Pancreas (tissue), 10 donors: Measurements from ENCODE around the gene HDAC10. TPM values are rescaled to one million over a fixed set of nuclear protein-coding genes. Genes with fewer than 3 reads are reported as not detected.

ENCODE experiments used
- ATAC-seq, 4 donors: fragments of 200-7000 bp; cut with Tn5 transposase; one replicate each; pipeline versions ENCODE4 v1.8.0 to v1.9.1; 2020; ENCODE audit warnings: mild to moderate bottlenecking in 4 of 4, moderate library complexity in 4 of 4
- DNase-seq, 6 donors: peaks; one replicate each; pipeline ENCODE4 v3.0.0-alpha.2; 2020
- FAIRE-seq: peaks from 2 replicates; lab custom pipeline; 2012; peaks lifted over from hg19 to GRCh38; lab: Jason Lieb, UNC
- H3K27ac ChIP-seq, 4 donors: fragments of 200-600 bp; sonication (generic); 1 replicate in 3 of 4; 2 replicates in 1 of 4; pipeline versions ENCODE4 v1.5.0 to v1.8.0; 2020
- H3K27me3 ChIP-seq, 4 donors: fragments of 200-600 bp; one replicate each; pipeline ENCODE4 v1.8.0; 2021
- H3K36me3 ChIP-seq, 3 donors: fragments of 200-600 bp; sonication (generic) in 1 of 3; one replicate each; pipeline versions ENCODE4 v1.5.0 to v1.8.0; 2020 to 2021
- H3K4me1 ChIP-seq, 3 donors: fragments of 200-600 bp; one replicate each; pipeline ENCODE4 v1.8.0; 2021
- H3K4me3 ChIP-seq, 4 donors: fragments of 200-600 bp; sonication (generic) in 2 of 4; one replicate each; pipeline versions ENCODE4 v1.5.0 to v1.8.0; 2020 to 2021
- H3K9me3 ChIP-seq, 4 donors: fragments of 200-600 bp; one replicate each; pipeline ENCODE4 v1.8.0; 2021
- CTCF ChIP-seq, 4 donors: fragments of 200-600 bp; sonication (generic) in 3 of 4; IDR thresholded peaks; one replicate each; pipeline versions ENCODE4 v1.5.0 to v1.8.0; 2021; ENCODE audit warnings: antibody characterized with exemption in 4 of 4
- WGBS, 2 donors: extraction: QIAGEN DNeasy Blood & Tissue Kit; methylation state at CpG; one replicate each; pipeline ENCODE4 v1.1.7; 2013; 5-methylcytosine and 5-hydroxymethylcytosine counted together
- intact Hi-C, 3 donors: fragments of 100-400 bp; cut with DNase I; formaldehyde crosslinking; loops; one replicate each; pipeline versions ENCODE4 v1.11.1 to v1.14.2; 2022
- polyA plus RNA-seq, 2 donors: library from polyadenylated mRNA; stranded (reverse); fragments of 200-250 nt; gene quantifications; one replicate each; pipeline ENCODE4 v1.2.3, GENCODE V29; 2013
- total RNA-seq, 6 donors: library from RNA; stranded (reverse); fragmentation: NEBNext Ultra II Directional in 4 of 6; extraction: Animal tissue kit (Norgen Biotek cat#: 25700) in 4 of 6; gene quantifications; one replicate each; pipeline versions ENCODE4 v1.2.1 to v1.2.4, GENCODE V29; 2021 to 2023
- donor health status: healthy with polysubstance abuse.
- donor health status: DM: no; HTN: no; CAD: no; lungs with moderate emphysema.
- donor health status: DM: no; HTN: no; CAD: no.
- donor health status: control.
- donor health status: control.
- donor health status: Bipolar disorder and iron deficiency.
- donor health status: DM: yes; HTN: yes; CAD: no.
- donor health status: DM: no; HTN: no; CAD: no.
- donor health status: DM: no; HTN: no; CAD: no.
- donor health status: DM: yes; HTN: yes; CAD: no.

Gene HDAC10
- total and polyA plus RNA-seq, 8 donors: 17.0 to 78.3 (median 21.8) TPM

GRCh38 chr22:50243685-50244419 is 7.2 kb downstream of the HDAC10 start:
- intact Hi-C loops: loop anchor here in 1 of 3 donors (10.0 kb wide), 1 partner anchor 261 kb away; the partner anchor contains the start of genes LMF2 and NCAPH2
- peak overlapping the region; percentile 78 to 91 (median 84) for H3K27ac ChIP-seq
- ATAC-seq (peak; percentile 30 to 57 (median 50)), DNase-seq (no peak), FAIRE-seq (no peak)
- WGBS, 2 donors: 8 to 9% methylated on average over 27 of the region's 27 CpGs
- no peak for TF ChIP-seq CTCF (IDR thresholded peaks at IDR 0.05)
- peak overlapping the region; percentile 70 to 96 (median 86) for H3K4me3 ChIP-seq
- H3K36me3 ChIP-seq: peaks cover 0 to 6% (median 0%) of the 10 kb centered on the region in 3 donors
- H3K9me3 ChIP-seq: no peaks in the 10 kb centered on the region
- H3K4me1 ChIP-seq: peaks cover 10 to 27% (median 14%) of the 10 kb centered on the region in 3 donors
- H3K27me3 ChIP-seq: no peaks in the 10 kb centered on the region

- no peak for FAIRE-seq
- intact Hi-C loops: loop anchor here in 1 of 3 donors (10.0 kb wide), 1 partner anchor 262 kb away; the partner anchor contains the start of genes LMF2 and NCAPH2
Measured at GRCh38 chr22:50242406-50242949, 8.6 kb downstream of the HDAC10 start.

GRCh38 chr22:50238755-50239154 is 12.3 kb downstream of the HDAC10 start:
- Histone ChIP-seq H3K4me3 (no peak overlapping the region), H3K27me3 (no peaks in the 10 kb centered on the region), H3K36me3 (peaks cover 0 to 6% (median 0%) of the 10 kb centered on the region in 3 donors), H3K27ac (no peak overlapping the region), H3K4me1 (peaks cover 4 to 21% (median 11%) of the 10 kb centered on the region in 3 donors), H3K9me3 (no peaks in the 10 kb centered on the region)
- ATAC-seq: no peak
- TF ChIP-seq CTCF (IDR thresholded peaks at IDR 0.05): no peak
- peak in 2 of 6 donors; percentile 26 to 51 for DNase-seq
- intact Hi-C loops: no loop called here
- FAIRE-seq: no peak
- 86 to 90% methylated on average over 9 of the region's 9 CpGs for WGBS, 2 donors

More at GRCh38 chr22:50242406-50242949, 8.6 kb downstream of the HDAC10 start:
- H3K27ac ChIP-seq: no peak overlapping the region
- no peaks in the 10 kb centered on the region for H3K9me3 ChIP-seq
- ATAC-seq: no peak
- DNase-seq: no peak
- WGBS, 2 donors: 41 to 44% methylated on average over 14 of the region's 14 CpGs
- H3K36me3 ChIP-seq: peaks cover 0 to 6% (median 0%) of the 10 kb centered on the region in 3 donors
- H3K4me3 ChIP-seq: peak overlapping the region in 3 of 4 donors; percentile 70 to 96 (median 77)
- no peaks in the 10 kb centered on the region for H3K27me3 ChIP-seq
- no peak for TF ChIP-seq CTCF (IDR thresholded peaks at IDR 0.05)
- H3K4me1 ChIP-seq: peaks cover 10 to 27% (median 14%) of the 10 kb centered on the region in 3 donors

GRCh38 chr22:50236731-50237409 is 14.2 kb downstream of the HDAC10 start:
- H3K9me3 ChIP-seq: no peaks in the 10 kb centered on the region
- H3K27ac ChIP-seq: no peak overlapping the region
- intact Hi-C loops: no loop called here
- 69 to 76% methylated on average over 11 of the region's 11 CpGs for WGBS, 2 donors
- peaks cover 0 to 9% (median 0%) of the 10 kb centered on the region in 3 donors for H3K36me3 ChIP-seq
- H3K4me1 ChIP-seq: peaks cover 0 to 11% (median 6%) of the 10 kb centered on the region in 3 donors
- no peaks in the 10 kb centered on the region for H3K27me3 ChIP-seq
- DNase-seq (peak in 2 of 6 donors; percentile 15 to 55), ATAC-seq (peak in 1 of 4 donors; percentile 8), FAIRE-seq (no peak)
- H3K4me3 ChIP-seq: no peak overlapping the region
- TF ChIP-seq CTCF (IDR thresholded peaks at IDR 0.05): peak in 2 of 4 donors; percentile 13 to 15
